Measurements from ENCODE around the gene DGKD.

DGKD gene

GRCh38 chr2:233482616-233483015 lies 128.3 kb downstream of the DGKD start:
- no peak for TF ChIP-seq CTCF (IDR thresholded peaks at IDR 0.05; ENCODE audit: low read depth, low read length, missing control alignments)
- H3K4me3 ChIP-seq (replicated peaks; ENCODE audit: low read depth, low read length), result no peak overlapping the region
- no peak for DNase-seq (ENCODE audit: extremely low read depth, low read depth)

- DNase-seq (ENCODE audit: extremely low read depth, low read depth), result no peak
- H3K4me3 ChIP-seq (replicated peaks; ENCODE audit: low read depth, low read length), result no peak overlapping the region
- TF ChIP-seq CTCF (IDR thresholded peaks at IDR 0.05; ENCODE audit: low read depth, low read length, missing control alignments), result no peak
These were observed 131.4 kb downstream of the DGKD start for GRCh38 chr2:233485726-233486125.

GRCh38 chr2:233486357-233486756 lies 132.1 kb downstream of the DGKD start:
- H3K4me3 ChIP-seq (replicated peaks; ENCODE audit: low read depth, low read length), result no peak overlapping the region
- DNase-seq (ENCODE audit: extremely low read depth, low read depth), result no peak
- TF ChIP-seq CTCF (IDR thresholded peaks at IDR 0.05; ENCODE audit: low read depth, low read length, missing control alignments), result no peak

GRCh38 chr2:233486778-233487552 lies 132.7 kb downstream of the DGKD start:
- TF ChIP-seq CTCF (IDR thresholded peaks at IDR 0.05; ENCODE audit: low read depth, low read length, missing control alignments), result no peak
- H3K4me3 ChIP-seq (replicated peaks; ENCODE audit: low read depth, low read length), result no peak overlapping the region
- no peak for DNase-seq (ENCODE audit: extremely low read depth, low read depth)

- DNase-seq (ENCODE audit: extremely low read depth, low read depth), result no peak
- no peak for TF ChIP-seq CTCF (IDR thresholded peaks at IDR 0.05; ENCODE audit: low read depth, low read length, missing control alignments)
- no peak overlapping the region for H3K4me3 ChIP-seq (replicated peaks; ENCODE audit: low read depth, low read length)
These were observed 133.6 kb downstream of the DGKD start for GRCh38 chr2:233487748-233488345.

GRCh38 chr2:233489143-233489542 lies 134.8 kb downstream of the DGKD start:
- no peak for TF ChIP-seq CTCF (IDR thresholded peaks at IDR 0.05; ENCODE audit: low read depth, low read length, missing control alignments)
- no peak overlapping the region for H3K4me3 ChIP-seq (replicated peaks; ENCODE audit: low read depth, low read length)
- DNase-seq (ENCODE audit: extremely low read depth, low read depth), result no peak

Measured in HFF-Myc (cell line).